GM18873 (cell line): ENCODE measurements around the gene UTP14A.
A peak's percentile ranks its signal among the peaks of the same experiment; 100 is the strongest.

ENCODE experiments used
- ATAC-seq: cut with Tn5 transposase; IDR thresholded peaks from one replicate; pipeline ENCODE4 v1.9.1; 2021; ENCODE audit warnings: mild to moderate bottlenecking, moderate library complexity, moderate number of reproducible peaks; ENCODE audit not compliant: unreplicated experiment, low FRiP score

UTP14A gene

DNA sequence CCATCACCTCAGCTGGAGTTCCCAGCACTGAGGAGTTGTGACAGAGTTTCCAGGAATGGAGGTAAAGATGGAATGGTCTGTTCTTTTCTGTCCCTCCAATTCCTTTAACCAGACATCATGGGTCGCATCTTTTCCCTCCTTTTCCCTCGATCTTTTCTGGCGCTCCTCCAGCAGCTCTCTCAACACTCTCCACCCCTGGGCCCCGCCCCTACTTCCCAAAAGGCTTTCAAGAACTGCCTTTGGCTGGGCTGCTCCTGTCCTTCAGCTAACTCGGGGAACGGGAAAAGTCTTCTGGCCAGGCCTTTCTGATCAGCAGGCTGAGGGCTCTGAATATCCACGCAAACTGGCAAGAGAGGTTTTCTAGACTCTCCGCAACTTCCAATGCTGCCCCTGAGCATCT is 34.0 kb downstream of the UTP14A start:
- no peak for ATAC-seq

DNA sequence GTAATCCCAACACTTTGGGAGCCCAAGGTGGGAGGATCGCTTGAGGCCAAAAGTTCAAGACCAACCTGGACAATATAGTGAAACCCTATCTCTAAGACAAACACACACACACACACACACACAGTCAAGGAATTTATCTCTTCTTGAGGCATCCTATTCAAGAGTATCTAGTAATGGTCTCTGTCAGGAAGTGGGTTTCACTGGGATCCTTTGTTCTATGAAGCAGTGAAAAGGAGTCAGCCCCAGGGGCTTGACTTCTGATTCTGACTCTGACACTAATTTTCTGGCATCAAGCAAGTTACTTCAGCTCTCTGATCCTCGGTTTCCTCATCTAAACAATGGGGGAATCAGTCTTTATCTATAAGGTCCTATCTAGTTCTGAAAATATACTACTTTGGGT is 34.8 kb downstream of the UTP14A start:
- no peak for ATAC-seq

DNA sequence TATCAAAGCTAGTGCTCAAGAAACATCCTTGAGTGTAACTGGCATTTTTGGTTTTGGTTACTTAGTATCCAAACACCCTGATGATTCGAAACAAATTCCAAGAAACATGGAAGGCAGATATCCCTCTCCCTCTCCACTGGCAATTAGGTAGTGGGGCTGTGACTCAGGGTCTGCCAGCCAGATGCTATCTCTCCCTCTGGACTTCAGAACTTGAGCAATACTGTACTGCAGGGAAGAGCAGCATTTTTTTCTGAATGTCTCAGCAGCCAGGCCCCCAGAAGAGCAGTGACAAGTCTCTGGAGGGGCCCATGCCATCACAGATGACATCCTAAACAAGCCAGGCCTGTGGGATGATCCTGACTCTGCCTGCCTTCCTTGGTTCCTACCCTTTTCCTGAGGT is 39.2 kb downstream of the UTP14A start:
- ATAC-seq: no peak

DNA sequence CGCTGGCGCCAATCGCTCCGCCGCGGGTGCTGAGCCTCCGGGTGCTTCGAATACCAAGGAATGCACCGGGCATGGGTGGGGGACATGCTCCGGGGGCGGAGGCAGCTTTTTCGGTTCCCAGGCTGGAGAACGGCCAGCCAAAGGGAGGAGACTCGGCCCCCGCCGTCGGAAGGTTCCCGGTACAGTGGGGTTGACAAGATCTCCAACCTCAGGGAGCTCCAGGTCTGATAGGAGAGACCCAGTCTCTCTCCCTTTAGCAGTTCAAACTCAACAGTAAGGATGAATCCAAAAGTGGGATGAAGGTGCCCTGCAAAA is 47.3 kb downstream of the UTP14A start:
- ATAC-seq: no peak

DNA sequence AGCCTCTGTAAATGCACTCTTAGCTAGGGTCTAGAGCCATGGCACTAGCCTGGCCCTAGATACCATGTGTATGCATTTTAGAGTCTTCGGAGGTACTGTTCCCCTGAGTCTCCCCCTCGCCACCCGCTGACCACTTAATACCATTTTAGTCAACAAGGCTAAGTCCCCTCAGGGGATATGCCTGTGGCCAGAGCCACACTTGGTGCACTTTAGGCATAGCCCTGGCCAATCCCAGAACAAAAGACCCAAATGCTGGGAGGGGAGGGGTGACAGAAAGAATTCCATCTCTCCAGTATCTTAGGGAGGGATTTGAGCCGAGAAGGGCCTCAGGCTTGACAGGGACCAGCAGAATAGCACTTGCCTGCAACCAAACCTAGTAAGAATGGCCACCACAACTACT is 47.9 kb downstream of the UTP14A start:
- ATAC-seq: no peak

DNA sequence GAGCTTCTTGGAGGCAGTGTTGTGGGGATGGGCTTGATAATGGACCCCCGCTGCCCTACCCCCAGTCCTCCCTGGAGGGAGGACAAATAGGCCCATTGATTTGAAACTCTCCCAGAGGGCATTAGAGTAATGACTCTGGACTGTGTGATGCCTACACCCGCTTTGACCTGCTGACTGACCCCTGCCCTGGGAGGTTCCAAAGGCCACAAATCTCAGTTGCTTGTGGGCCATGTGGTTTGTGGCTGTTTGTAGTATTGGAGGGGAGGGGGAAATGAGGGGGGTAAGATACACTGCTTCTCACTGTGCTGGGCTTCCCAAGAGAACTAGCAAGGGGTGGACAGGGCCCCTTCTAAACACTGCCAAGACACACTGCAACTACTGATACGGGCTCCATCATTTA is 48.8 kb downstream of the UTP14A start:
- ATAC-seq: no peak

DNA sequence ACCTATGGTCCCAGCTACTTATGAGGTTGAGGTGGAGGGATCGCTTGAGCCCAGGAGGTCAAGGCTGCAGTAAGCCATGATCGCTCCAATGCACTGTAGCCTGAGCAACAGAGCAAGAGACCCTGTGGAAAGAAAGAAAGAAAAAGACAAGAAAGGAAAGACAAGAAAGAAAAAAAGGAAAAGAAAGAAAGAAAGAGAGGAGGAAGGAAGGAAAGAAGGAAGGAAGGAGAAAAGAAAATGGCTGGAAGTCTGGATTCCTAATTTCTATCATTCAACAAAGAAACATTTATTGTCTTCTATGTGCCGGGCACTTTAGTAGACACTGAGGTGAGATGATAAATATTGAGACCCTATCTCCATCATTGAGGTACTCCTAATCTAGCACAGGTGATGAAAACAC is 49.7 kb downstream of the UTP14A start:
- no peak for ATAC-seq

DNA sequence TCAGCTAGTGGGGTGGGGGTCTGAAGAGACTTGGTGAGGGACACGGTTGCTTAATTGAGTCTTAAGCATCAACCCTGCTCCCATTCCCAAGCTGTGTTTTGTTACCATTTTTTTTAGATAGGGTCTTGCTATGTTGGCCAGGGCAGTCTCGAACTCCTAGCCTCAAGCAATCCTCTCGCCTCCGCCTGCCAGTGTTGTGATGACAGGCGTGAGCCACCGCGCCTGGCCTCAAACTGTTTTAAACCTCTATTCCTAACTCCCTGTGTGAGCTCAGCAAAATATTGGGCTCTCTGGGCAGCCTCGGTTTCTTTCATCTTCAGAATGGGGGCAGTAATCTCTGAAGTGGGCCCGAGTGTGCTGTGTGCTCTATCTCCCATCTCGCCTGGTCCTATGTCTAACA is 50.2 kb downstream of the UTP14A start:
- no peak for ATAC-seq

DNA sequence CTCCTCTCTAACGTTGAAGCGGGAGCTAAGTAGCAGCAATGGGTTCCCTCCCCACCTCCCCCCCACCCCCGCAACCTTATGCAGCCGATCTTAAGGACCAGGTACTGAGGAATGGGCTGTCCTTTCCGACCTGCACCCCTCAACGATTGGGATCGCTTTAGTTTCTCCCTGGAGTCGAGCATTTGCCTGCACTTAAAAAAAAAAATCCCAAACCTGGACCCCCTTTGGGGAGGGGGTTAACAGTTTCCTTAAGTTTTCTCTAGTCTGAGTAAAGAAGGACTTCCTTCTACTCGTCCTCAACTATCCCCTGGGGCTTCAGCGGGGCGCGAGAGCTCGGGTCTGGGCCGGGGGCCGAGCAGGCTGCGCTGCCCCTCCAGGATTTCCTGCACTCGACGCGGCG is 50.8 kb downstream of the UTP14A start:
- ATAC-seq: no peak

DNA sequence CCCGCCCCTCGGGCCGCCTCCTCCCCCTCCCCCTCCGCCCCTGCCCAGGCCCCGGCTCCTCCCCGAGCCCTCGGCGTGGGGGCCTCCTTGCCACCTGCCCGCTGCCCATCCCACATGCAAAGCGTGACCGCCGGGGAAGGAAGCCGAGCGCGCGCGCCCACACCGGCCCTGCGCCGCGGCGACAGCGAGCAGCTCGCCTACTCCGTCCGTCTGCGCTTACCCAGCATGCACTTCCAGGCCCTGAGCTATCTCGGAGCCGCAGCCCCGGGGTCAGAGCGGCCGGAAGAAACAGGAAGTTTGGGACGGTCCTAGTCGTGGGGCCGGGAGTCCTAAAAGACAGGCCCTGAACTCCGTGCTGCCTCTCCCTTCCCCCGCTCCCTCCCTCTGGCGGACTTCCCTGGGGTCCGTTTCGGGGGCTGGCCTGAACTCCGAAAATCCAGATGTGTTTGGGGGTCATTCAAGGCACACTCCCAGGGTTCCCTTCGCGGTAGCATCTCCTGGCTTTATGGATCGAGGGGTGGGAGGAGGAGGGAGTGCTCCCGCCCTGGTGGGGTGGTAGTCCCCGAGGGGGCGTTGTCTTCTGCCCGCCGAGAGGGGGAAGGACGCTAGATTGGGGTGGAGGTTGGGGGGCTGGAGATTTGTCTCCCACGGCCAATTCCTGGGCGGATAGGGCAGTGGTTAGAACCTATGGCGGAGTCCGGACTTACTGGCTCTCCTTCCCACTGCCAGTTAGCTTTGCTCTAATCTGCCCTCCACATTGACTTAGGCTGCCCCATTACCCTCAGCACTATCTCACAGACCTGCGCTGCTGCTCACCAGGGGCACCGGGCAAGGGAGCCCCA is 51.5 kb downstream of the UTP14A start:
- peak; percentile 61 for ATAC-seq

DNA sequence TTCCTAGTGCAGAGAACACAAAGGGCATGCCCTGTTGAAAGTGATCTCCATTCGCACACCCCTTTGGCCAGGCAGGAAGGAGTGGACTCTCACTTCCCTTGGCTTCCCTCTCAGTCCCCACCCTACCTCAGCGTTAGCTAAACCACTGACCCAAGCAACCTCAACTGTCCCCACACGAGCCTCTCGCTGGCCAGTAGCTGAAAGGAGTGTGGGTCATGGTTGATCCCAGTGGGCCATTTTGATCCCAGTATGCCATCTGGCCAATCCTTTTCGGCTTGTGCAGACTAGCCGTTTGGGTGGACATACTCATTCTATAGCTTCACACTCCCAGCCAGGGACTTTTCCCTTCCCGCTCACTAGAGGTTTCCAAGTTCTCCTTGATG is 52.1 kb downstream of the UTP14A start:
- no peak for ATAC-seq

DNA sequence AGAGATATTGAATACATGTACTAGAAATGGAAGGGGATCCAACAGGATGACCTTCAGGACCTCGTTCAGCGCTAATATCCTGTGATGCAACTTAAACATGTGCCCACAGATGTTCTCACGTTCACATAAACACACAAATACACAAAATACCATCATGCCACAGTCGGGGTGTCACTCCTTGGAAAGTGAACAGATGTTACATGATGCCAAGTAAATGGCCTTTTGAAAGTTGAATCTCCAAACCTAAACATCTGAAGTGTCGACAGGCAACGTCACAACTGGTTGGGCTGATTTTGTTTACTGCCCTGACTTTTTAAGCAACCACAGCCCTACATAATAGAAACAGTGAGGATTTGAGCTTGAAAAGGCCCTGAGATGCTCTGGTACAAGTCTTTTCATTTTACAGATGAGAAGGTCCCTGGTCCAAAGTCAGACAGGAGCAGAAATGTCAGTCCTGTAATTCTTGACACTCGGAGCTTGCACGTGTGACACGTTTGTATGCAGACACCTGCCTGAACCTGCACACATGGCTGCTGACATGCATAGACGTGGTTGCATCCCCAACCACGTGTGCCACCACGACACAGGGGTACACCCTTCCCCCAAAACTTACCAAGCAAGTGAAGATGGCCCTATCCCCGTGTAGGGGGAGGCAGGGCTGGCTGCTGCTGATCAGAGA is 53.0 kb downstream of the UTP14A start:
- no peak for ATAC-seq

DNA sequence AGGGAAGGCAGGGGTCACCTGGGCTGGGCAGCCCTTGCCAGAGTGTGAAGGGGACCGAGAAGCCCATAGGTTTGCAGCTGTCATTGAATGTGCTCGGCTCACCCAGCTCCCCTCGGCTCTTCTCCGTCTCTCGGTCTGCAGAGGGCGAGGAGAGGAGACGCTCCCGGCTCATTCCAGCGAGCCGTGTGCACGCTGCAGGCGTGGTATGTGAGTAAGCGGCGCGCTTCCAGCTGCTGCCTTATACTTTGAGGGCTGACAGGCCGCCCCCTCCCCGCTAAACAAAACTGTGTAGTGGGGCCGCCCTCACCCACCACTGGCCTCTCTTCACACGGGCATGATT is 53.5 kb downstream of the UTP14A start:
- ATAC-seq: no peak

DNA sequence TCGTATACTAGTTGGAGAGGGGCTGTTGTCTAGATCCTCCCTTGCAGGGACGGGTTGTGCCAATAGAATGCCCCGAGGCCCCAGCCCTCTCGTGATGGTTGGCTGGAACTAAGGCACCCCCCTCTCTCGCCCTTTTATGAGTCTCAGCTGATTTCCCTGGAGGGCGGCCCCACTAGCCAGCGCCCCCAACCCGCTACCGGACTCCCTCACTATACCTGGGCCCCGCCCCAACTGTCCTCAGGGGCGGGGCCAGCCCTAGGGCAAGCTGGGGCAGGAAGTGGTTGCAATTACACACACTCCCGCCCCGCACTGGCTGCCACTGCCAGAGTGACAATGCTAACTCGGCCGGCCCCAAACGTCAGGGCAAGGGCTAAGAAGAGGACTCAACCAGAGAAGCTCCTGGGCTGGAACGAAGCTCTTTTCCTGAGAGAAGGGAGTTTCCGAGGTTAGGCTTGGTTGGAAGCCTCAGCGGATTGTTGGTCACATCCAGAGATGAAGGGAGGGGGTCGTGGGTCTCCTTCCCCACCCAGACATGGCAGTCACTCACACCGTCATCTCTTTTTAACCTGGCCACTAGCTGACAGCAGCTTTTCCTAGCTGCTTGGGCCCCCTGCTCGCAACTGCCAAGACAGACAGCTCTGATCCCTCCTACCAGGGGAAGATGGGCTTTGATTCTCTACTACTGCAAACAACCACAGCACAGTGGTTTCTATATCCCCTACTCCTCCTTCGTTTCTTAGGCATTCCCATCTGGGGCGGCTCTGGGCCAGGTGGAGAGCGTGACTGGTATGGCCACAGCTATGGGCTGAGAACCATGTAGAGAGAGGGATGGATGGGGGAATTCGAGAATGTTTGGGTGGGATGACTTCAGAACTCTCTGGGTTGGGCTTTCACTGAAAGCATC is 55.5 kb downstream of the UTP14A start:
- peak; percentile 72 for ATAC-seq

DNA sequence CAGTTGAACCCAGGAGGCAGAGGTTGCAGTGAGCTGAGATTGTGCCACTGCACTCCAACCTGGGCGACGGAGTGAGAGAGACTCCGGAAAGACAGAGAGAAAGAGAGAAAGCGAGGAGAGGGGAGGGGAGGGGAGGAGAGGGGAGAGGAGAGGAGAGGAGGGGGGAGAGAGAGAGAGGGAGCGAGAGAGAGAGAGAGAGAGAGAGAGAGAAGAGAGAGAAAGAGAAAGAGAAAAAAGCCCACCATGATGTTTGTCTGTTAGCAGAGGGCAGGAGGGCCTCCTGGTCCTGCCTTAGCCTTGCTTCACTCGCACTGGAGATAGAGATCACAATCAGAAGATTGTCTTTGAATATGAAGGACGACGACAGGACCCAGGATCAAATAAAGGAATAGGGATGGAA is 57.8 kb downstream of the UTP14A start:
- ATAC-seq: no peak

DNA sequence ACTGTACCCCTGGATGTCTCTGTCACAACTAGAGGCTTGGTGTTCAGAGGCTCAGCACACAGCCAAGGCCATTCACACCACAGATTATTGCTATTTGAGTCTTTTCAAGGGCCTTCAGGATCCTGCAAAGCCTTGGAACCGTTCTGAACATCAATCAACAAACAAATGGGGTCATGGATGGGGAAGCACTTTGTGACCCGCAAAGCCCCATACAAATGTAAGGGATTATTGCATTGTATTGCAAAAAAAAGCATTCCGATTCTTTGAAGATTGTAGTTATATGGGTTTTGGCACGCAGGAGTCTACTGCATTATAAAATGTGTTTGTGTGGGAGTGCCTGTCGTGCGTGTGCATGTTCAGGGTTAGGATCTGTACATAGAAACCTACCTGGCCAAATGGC is 59.2 kb downstream of the UTP14A start:
- ATAC-seq: no peak

DNA sequence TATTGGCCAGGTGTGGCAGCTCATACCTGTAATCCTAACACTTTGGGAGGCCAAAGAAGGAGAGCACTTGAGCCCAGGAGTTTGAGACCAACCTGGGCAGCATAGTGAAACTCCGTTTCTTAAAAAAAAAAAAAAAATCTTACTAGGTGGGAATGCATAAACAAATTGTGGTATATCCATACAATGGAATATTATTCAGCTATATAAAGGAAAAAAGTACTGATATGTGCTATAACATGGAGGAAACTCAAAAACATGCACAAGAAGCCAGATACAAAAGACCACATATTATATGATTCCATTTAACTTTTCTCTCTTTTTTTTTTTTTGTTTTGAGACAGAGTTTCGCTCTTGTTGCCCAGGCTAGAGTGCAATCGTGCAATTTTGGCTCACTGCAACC is 63.0 kb downstream of the UTP14A start:
- no peak for ATAC-seq

DNA sequence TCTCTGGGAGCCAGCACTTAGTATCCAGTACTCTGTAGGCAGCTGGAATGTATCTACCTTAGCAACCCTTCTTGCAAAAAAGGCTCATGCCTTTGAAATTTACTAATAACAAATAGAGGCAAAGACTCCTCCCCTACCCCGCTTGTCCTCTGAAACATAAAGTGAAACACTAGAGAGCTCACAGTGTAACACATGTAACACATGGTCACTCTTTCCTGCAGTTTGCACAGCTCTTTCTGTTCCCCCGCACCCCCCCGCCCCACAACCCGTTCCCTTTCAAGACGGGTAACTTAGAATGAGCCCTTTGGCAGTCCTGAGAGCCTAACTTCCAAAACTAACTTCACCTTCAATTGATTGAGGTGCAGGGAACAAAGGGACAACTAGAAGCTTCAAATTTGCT is 70.5 kb downstream of the UTP14A start:
- ATAC-seq: no peak
